Effector memory CD8-positive, alpha-beta T cell (primary cell): Measurements from ENCODE around the gene OGFRL1.

Experiments used
- ATAC-seq: fragments of 150-1000 bp; cut with Tn5 transposase; replicated peaks from 2 replicates; pipeline ENCODE4 v1.10.0; 2021; ENCODE audit warnings: mild to moderate bottlenecking, moderate library complexity
- DNase-seq, 3 experiments: peaks; one replicate each; pipeline ENCODE4 v3.0.0; 2021
- H3K27ac Mint-ChIP-seq, 2 donors: one replicate each; pipeline ENCODE4 v1.8.0; 2022; ENCODE audit warnings: mild to moderate bottlenecking in 2 of 2, mixed read lengths in 2 of 2, moderate library complexity in 2 of 2
- H3K27me3 Mint-ChIP-seq, 2 donors: one replicate each; pipeline ENCODE4 v1.8.0; 2022; ENCODE audit warnings: mixed read lengths in 2 of 2
- H3K36me3 Mint-ChIP-seq: one replicate; pipeline ENCODE4 v1.8.0; 2022; ENCODE audit warnings: mild to moderate bottlenecking, moderate library complexity, mixed read lengths; ENCODE audit not compliant: insufficient read depth
- H3K4me1 Mint-ChIP-seq, 2 donors: one replicate each; pipeline ENCODE4 v1.8.0; 2022; ENCODE audit warnings: low read depth in 2 of 2, mixed read lengths in 2 of 2
- H3K4me3 Mint-ChIP-seq, 2 donors: one replicate each; pipeline ENCODE4 v1.8.0; 2022; ENCODE audit warnings: mild to moderate bottlenecking in 2 of 2, mixed read lengths in 2 of 2, moderate library complexity in 2 of 2
- H3K9me3 Mint-ChIP-seq, 2 donors: one replicate each; pipeline ENCODE4 v1.8.0; 2022; ENCODE audit warnings: mixed read lengths in 2 of 2

OGFRL1 gene

DNA sequence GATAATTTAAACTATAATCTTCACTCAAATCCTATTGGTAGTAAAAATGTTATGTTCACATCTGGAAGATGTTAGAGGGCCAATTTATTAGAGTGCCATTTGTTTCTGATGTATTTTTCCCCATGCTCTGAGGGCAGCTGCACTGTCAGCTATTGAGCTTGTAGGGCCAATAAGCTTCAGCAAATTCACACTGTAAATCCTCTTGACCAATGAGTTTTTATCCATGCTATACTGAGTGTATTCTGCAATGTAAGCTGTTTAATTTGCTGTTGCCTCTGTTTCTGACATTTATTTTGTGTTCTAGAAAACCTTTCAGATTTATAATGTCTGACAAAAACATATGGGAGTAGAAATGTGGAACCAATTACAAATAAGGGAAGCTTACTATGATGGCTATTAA lies 62.6 kb downstream of the OGFRL1 start:
- Mint-ChIP-seq H3K27me3 (peaks cover 6 to 7% of the 10 kb centered on the region in 2 donors), H3K4me3 (no peak overlapping the region), H3K4me1 (no peaks in the 10 kb centered on the region), H3K27ac (no peak overlapping the region), H3K9me3 (no peaks in the 10 kb centered on the region), H3K36me3 (no peaks in the 10 kb centered on the region)
- DNase-seq (no peak), ATAC-seq (no peak)
